Calu3 (cell line): ENCODE data around the gene KRTAP5-7. TPM values are rescaled to one million over a fixed set of nuclear protein-coding genes. Genes with fewer than 3 reads are reported as not detected.
"Not testable (repeated sequence)": the region's sequence is repeated elsewhere in the genome, so short reads cannot be mapped to it uniquely, and the experiment has no call there.

Source experiments
- BruUV-seq: library from RNA; stranded (reverse); fragments of 400-500 nt; replicated peaks from 2 replicates; lab custom pipeline; 2021; lab: Mats Ljungman, UMichigan
- CTCF ChIA-PET: fragments of 300-600 bp; sonication (Branson Sonifier 250); formaldehyde crosslinking; loops from one replicate; lab custom pipeline; 2022; ENCODE audit warnings: antibody characterized with exemption; lab: Charles Lee
- DNase-seq: peaks from one replicate; pipeline ENCODE4 v3.0.0; 2022
- H3K27ac Mint-ChIP-seq: one replicate; pipeline ENCODE4 v1.8.0; 2022; ENCODE audit warnings: mixed read lengths; ENCODE audit not compliant: unreplicated experiment
- H3K27me3 Mint-ChIP-seq: one replicate; pipeline ENCODE4 v1.8.0; 2022; ENCODE audit warnings: mixed read lengths; ENCODE audit not compliant: unreplicated experiment
- H3K36me3 Mint-ChIP-seq: one replicate; pipeline ENCODE4 v1.8.0; 2022; ENCODE audit warnings: mild to moderate bottlenecking, moderate library complexity, mixed read lengths; ENCODE audit not compliant: insufficient read depth, unreplicated experiment
- H3K4me1 Mint-ChIP-seq: one replicate; pipeline ENCODE4 v1.8.0; 2022; ENCODE audit warnings: mild to moderate bottlenecking, low read depth, mixed read lengths; ENCODE audit not compliant: unreplicated experiment
- H3K4me3 Mint-ChIP-seq: one replicate; pipeline ENCODE4 v1.8.0; 2022; ENCODE audit warnings: mild to moderate bottlenecking, low read depth, moderate library complexity, mixed read lengths; ENCODE audit not compliant: unreplicated experiment
- H3K9me3 Mint-ChIP-seq: one replicate; pipeline ENCODE4 v1.8.0; 2022; ENCODE audit warnings: low read depth, mixed read lengths; ENCODE audit not compliant: unreplicated experiment
- intact Hi-C: fragments of 100-400 bp; cut with micrococcal nuclease; formaldehyde crosslinking; loops from one replicate; pipeline ENCODE4 v1.10.0; 2022; ENCODE audit not compliant: unreplicated experiment
- total RNA-seq: library from RNA; stranded (reverse); gene quantifications from 2 replicates; pipeline ENCODE4 v1.2.3, GENCODE V29; 2022
- TF ChIP-seq, protein P1 (sequence below): fragments of 200-600 bp; IDR thresholded peaks from one replicate; pipeline ENCODE4 v1.8.0; 2022; ENCODE audit warnings: antibody characterized with exemption; ENCODE audit not compliant: unreplicated experiment

Gene KRTAP5-7
- total RNA-seq, 1 experiment from 2014 or later = not detected

DNA sequence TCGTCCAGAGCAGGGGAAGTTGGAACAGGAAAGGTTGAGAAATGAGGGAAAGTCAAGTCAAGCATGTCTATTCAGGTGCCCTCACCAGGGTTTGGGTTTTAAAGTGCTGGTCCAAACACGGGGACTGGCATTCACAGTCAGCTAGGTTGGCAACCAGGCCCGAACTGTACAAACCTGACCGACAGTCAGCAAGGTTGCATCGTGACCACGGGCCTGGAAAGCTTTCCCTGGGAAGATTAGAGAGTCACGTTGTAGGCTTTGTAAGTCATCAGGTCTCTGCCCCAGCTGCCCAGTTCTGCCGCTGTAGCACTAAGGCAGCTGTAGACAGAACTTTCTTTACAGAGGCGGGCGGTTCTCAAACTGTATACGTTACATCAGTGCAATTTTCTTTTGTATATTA, 45.7 kb downstream of the KRTAP5-7 start:
- DNase-seq = no peak
- Mint-ChIP-seq H3K9me3 (no peaks in the 10 kb centered on the region), H3K27ac (no peak overlapping the region), H3K36me3 (no peaks in the 10 kb centered on the region), H3K4me3 (no peak overlapping the region), H3K4me1 (no peaks in the 10 kb centered on the region), H3K27me3 (peaks cover 78% of the 10 kb centered on the region)
- intact Hi-C loops = no loop called here
- TF ChIP-seq, protein P1, sequence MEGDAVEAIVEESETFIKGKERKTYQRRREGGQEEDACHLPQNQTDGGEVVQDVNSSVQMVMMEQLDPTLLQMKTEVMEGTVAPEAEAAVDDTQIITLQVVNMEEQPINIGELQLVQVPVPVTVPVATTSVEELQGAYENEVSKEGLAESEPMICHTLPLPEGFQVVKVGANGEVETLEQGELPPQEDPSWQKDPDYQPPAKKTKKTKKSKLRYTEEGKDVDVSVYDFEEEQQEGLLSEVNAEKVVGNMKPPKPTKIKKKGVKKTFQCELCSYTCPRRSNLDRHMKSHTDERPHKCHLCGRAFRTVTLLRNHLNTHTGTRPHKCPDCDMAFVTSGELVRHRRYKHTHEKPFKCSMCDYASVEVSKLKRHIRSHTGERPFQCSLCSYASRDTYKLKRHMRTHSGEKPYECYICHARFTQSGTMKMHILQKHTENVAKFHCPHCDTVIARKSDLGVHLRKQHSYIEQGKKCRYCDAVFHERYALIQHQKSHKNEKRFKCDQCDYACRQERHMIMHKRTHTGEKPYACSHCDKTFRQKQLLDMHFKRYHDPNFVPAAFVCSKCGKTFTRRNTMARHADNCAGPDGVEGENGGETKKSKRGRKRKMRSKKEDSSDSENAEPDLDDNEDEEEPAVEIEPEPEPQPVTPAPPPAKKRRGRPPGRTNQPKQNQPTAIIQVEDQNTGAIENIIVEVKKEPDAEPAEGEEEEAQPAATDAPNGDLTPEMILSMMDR = no peak
- CTCF ChIA-PET = no interaction called here
- no TSS peak for BruUV-seq

DNA sequence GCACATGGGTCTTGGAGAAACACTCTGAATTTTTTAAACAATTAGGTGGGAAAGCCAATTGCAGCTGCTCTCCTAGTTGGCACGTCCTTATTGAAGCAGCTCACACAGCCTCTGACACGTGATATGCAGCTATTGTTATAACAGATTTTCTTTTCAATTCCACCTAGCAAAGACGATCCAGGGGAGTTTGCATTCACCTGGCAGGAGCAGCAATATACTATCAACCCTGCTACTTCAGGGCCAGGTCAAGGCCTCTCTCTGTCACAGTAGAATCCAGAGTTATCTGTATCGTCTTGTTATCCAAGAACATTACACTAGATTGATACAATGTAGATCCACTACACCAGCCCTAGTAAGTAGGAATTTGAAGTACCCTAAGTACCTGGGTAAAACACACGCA, 47.4 kb downstream of the KRTAP5-7 start:
- Mint-ChIP-seq H3K27ac (no peak overlapping the region), H3K27me3 (peaks cover 67% of the 10 kb centered on the region), H3K4me3 (no peak overlapping the region), H3K9me3 (no peaks in the 10 kb centered on the region), H3K36me3 (no peaks in the 10 kb centered on the region), H3K4me1 (no peaks in the 10 kb centered on the region)
- CTCF ChIA-PET = no interaction called here
- DNase-seq = no peak
- intact Hi-C loops = no loop called here
- TF ChIP-seq, protein P1 = no peak
- BruUV-seq = no TSS peak

DNA sequence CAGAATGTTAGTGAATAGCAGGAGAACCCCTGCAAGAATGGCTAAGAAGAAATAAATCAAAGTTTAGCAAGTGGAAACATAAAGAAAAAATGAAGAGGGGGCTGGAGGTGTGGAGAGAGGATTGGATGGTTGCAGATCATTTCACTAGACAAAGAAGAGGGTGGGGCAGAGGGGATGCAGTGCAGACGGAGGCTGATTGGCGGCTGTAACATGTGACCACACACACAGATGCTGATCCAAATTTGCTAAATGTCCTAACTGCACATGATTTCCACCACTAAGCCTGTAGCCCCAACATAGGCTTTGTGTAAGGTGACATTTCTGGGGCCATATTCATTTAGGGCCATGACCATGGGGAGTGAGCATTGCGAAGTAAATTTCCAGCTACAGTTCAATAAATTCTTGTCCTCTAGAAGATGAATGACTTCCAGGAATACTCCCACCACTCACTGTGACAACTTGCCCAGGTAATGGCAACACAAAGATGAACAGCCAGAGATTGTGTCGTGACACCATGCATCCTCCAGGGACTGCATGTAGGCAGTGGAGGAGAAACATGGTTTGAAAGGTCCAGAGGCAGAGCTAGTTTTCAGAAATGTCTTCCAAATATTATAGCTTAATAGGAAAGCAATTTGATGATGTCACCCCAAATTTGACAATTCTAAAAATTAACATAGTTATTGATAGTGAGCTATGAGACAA, 48.8 kb downstream of the KRTAP5-7 start:
- BruUV-seq = no TSS peak
- H3K27ac Mint-ChIP-seq = no peak overlapping the region
- no peaks in the 10 kb centered on the region for H3K36me3 Mint-ChIP-seq
- no peaks in the 10 kb centered on the region for H3K9me3 Mint-ChIP-seq
- intact Hi-C loops = no loop called here
- TF ChIP-seq, protein P1 = no peak
- CTCF ChIA-PET = interaction anchor here (1.0 kb wide), 1 partner anchor 13 kb away, joined by 3 read pairs; no protein-coding TSS in a partner anchor
- peaks cover 58% of the 10 kb centered on the region for H3K27me3 Mint-ChIP-seq
- no peak overlapping the region for H3K4me3 Mint-ChIP-seq
- no peak for DNase-seq
- H3K4me1 Mint-ChIP-seq = peaks cover 9% of the 10 kb centered on the region

DNA sequence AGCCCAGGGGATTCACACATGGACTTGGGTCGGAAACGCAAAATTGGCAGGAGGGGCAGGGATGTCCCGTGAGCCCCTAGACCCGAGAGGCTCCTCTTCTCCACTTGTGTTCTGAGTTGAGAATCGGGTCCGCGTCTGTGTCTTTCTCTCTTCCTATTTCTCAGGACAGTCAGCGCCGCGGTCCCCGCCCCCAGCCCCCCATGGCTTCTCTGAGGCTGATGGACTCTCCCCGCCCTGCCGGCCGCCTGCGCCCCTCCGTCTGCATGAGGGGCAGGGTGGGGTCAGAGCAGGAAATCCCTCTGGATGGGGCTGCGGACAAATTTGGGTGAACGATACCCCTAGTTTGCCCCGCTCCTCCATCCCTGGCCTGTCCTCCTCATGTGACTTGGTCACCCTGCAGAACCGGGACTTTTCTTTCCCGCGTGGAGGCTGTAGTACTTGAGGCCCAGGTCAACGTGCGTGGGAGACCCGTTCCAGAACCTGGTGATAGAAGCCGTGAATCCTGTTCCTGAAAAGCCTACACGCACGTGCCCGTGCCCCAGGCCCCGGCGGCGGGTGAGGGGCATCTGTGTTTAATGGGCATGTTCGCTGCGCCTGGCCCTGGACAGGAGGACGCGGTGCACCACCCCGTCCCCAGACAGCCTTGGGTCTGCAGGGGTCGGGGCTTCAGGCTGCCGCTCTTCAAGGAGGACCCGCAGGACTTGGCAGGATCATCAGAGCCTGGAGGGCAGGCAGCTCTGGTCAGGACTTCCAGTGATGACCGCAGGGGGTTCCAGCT, 49.8 kb downstream of the KRTAP5-7 start:
- intact Hi-C loops, DNase-seq, H3K36me3 Mint-ChIP-seq, H3K27ac Mint-ChIP-seq, BruUV-seq, H3K4me3 Mint-ChIP-seq, H3K9me3 Mint-ChIP-seq: not testable (repeated sequence)
- CTCF ChIA-PET = interaction anchor here (1.0 kb wide), 1 partner anchor 14 kb away, joined by 3 read pairs; no protein-coding TSS in a partner anchor
- peaks cover 62% of the 10 kb centered on the region for H3K27me3 Mint-ChIP-seq
- H3K4me1 Mint-ChIP-seq = peaks cover 19% of the 10 kb centered on the region
